Measurements from ENCODE around the gene KCNC1. TPM values are rescaled to one million over a fixed set of nuclear protein-coding genes. Genes with fewer than 3 reads are reported as not detected.

KCNC1 gene
- total RNA-seq, 4 donors from 2014 or later = not detected

GRCh38 chr11:17776212-17776875 lies 41.8 kb downstream of the KCNC1 start:
- TF ChIP-seq, protein P1, sequence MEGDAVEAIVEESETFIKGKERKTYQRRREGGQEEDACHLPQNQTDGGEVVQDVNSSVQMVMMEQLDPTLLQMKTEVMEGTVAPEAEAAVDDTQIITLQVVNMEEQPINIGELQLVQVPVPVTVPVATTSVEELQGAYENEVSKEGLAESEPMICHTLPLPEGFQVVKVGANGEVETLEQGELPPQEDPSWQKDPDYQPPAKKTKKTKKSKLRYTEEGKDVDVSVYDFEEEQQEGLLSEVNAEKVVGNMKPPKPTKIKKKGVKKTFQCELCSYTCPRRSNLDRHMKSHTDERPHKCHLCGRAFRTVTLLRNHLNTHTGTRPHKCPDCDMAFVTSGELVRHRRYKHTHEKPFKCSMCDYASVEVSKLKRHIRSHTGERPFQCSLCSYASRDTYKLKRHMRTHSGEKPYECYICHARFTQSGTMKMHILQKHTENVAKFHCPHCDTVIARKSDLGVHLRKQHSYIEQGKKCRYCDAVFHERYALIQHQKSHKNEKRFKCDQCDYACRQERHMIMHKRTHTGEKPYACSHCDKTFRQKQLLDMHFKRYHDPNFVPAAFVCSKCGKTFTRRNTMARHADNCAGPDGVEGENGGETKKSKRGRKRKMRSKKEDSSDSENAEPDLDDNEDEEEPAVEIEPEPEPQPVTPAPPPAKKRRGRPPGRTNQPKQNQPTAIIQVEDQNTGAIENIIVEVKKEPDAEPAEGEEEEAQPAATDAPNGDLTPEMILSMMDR (IDR thresholded peaks at IDR 0.05; ENCODE audit: low read depth) = no peak

GRCh38 chr11:17777086-17777737 lies 42.6 kb downstream of the KCNC1 start:
- TF ChIP-seq, protein P1 (IDR thresholded peaks at IDR 0.05; ENCODE audit: low read depth) = no peak

GRCh38 chr11:17777738-17778091 lies 43.1 kb downstream of the KCNC1 start:
- TF ChIP-seq, protein P1 (IDR thresholded peaks at IDR 0.05; ENCODE audit: low read depth) = no peak

GRCh38 chr11:17778352-17778751 lies 43.8 kb downstream of the KCNC1 start:
- TF ChIP-seq, protein P1 (IDR thresholded peaks at IDR 0.05; ENCODE audit: low read depth) = no peak

DNA sequence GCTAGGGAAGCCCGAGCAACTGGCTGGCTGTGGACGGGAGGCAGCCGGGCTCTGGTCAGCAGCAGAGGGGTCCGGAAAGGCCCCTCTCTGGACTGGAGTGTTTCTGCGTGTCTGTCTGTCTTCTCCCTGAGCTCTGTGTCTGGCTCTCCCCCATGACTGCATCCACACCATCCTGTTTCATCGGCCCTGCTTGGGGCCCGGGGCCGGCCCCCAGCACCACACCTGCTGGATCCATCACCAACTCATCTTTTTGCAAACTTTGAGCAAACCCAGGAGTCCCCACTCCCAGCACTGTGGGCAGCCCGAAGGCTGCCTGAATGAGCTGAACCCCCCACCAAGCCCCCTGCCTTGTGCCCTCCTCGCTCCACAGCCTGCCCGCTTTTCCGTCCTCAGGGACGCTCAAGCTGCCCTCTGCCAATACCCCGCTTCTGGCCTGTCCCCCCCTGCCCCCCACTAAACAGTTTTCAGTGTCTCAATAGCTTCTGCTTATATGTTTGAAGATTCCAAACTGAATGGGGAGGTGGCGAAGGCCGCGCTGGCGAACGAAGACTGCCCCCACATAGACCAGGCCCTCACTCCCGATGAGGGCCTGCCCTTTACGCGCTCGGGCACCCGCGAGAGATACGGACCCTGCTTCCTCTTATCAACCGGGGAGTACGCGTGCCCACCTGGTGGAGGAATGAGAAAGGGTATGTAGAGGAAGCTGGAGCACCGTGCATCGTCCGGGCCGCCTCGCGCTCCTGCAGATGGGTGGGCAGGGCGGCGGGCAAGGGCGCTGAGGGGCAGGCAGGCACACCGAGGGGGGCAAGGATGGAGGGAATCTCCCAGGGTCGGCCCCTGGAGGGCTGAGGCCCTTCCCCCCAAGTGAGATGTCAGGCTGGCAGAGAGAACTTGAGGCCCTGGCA lies 44.6 kb downstream of the KCNC1 start:
- TF ChIP-seq, protein P1 (IDR thresholded peaks at IDR 0.05; ENCODE audit: low read depth) = no peak

DNA sequence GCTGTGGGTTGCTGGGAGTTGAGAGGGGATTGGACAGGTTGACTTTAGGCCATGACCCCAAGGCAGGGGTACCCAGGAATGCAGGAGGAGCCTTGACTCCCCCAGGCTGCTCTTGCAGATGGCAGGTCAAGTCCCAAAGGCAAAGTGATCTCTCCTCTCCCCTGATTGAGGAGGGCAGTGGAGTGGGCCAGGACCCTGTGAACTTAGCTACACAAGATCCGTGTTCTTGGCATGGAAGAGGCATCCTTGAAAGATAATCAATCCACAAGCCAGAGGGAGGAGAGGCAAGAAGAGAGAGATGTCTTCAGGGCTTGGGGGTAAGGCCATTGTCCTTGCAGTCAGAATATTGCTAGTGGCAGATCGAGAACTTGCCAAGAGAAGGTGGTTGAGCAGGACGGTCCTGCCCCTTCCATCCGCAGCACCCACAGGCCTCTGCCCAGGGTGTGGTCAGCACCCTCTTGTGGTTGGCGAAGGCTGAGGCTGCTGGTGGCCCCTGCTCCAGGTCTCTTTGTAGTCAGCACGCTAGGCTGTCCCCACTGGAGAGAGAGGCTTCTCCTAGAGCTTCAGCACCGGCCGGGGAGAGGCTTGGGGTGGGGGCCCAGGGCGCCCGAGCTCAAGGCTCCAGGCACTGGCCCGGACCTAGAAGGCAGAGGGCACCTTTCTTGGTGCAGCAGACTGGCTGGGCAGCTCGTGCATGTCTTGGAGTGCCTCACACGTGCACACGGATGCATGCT lies 45.4 kb downstream of the KCNC1 start:
- TF ChIP-seq, protein P1 (IDR thresholded peaks at IDR 0.05; ENCODE audit: low read depth) = no peak
